ENCODE measurements around the gene R3HDM2.

R3HDM2 gene

GRCh38 chr12:57272337-57273151 is 158.3 kb downstream of the R3HDM2 start:
- DNase-seq (ENCODE audit: low read depth in 1 of 2, low spot score in 1 of 2), result no peak

GRCh38 chr12:57270966-57271470 is 159.8 kb downstream of the R3HDM2 start:
- no peak for DNase-seq (ENCODE audit: low read depth in 1 of 2, low spot score in 1 of 2)

DNA sequence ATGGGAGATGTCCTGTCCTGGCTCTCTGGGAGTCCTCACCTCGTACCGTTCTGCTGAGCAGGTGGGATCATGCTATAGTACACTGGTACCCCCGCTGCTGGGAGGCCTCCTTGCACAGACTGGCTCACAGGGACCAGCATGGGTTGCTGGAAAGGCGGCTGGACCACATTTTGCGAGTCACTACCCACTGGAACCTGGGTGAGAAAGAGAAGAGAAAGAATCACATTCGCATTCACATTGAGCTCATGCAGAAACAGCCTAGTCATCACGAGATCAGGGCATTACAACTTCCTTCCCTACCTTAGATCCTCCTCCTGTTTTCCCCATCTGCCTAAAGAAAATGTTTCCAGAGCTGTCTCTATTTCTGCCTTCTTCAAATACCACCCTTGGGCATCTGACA is 162.6 kb downstream of the R3HDM2 start:
- no peak for DNase-seq (ENCODE audit: low read depth in 1 of 2, low spot score in 1 of 2)

DNA sequence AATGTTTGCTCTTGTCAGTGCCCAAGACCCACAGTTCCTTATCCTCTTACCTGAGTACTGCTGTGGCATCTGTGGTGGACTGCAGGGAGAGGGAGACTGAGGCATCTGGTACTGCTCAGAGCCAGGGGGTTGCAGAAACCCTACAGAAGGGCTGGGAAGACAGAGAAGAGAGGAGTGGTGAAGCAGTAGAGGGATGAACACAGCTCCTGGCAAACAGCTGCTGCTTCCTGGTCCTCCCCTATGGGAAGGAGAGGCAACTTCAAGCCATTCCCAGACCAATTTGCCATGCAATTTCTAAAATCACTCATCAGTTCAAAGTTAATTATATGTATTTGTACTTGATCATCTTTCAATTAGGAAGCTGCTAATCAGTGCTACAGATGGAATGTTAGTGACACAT is 164.2 kb downstream of the R3HDM2 start:
- DNase-seq (ENCODE audit: low read depth in 1 of 2, low spot score in 1 of 2), result no peak

GRCh38 chr12:57263096-57263495 is 167.7 kb downstream of the R3HDM2 start:
- DNase-seq (ENCODE audit: low read depth in 1 of 2, low spot score in 1 of 2), result no peak

DNA sequence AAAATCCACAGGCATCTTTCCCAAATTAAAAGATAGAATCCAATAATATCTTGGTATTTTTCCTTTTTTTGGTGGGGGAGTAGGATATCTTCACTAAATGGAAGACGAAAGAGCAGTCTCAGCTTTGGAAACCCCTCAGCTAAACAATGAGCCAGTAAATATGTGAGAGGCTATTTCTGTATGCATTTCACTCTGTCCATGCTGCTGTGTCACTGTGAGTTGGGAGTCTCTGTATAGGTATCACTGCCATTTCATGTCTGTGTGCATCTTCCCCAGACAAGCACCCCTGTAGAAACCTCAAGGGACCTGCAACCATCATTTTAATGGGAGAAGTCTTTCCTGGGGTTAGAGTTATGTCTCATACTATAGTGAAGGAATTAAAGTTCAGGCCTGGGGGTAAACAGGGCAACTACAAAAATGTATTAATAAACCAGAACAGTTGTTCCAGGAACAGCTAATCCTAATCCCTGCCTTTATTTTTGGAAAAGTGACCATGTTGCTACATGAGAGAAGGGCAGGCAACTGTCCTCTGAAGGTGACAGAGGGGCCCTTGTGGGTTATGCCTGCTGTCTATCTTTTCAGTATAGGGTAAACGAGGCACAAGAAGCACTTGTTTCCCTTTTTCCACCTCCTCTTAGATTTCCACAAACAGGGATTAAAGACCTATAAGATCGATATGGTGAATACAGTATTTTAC is 168.6 kb downstream of the R3HDM2 start:
- DNase-seq (ENCODE audit: low read depth in 1 of 2, low spot score in 1 of 2), result no peak

DNA sequence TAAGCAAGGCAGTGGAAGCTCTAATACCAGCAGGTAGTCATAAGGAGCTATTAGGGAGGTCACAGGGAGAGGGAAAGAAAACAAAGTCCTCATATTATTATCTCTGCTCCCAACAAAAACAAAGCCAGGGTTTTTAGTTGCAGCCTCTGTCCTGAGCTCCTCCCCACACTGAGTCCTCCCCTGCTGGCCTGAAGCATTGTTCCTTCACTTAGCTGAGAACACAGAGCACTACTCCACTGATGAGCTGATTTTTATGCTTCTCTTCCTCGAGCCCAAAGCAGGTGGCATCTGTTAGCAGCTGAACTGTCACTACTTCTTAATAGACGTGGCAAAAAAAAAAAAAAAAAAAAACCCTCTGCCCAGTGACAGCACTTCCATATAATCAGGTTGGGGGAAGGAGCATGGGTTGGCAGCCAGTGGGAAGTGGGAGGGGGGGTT is 169.4 kb downstream of the R3HDM2 start:
- DNase-seq (ENCODE audit: low read depth in 1 of 2, low spot score in 1 of 2), result no peak

DNA sequence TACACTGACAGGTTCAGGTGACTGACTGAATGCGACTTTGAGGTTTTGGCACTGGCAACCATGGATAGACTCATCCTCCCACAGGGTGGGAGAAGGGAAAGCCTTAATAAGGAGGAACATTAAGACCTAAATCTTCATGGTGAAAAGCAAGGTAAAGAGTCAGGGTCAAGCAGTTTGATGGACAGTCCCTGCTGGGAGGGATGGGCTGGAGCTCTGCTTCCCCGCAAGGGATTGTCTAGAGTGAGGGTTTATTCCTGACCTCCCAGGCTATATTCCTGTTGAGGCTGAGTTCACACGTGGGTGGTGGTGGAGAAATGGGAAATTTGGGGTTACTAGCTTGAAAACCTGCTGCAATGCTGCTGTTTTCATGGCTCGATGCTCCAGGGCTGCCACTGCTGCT is 170.5 kb downstream of the R3HDM2 start:
- no peak for DNase-seq (ENCODE audit: low read depth in 1 of 2, low spot score in 1 of 2)

DNA sequence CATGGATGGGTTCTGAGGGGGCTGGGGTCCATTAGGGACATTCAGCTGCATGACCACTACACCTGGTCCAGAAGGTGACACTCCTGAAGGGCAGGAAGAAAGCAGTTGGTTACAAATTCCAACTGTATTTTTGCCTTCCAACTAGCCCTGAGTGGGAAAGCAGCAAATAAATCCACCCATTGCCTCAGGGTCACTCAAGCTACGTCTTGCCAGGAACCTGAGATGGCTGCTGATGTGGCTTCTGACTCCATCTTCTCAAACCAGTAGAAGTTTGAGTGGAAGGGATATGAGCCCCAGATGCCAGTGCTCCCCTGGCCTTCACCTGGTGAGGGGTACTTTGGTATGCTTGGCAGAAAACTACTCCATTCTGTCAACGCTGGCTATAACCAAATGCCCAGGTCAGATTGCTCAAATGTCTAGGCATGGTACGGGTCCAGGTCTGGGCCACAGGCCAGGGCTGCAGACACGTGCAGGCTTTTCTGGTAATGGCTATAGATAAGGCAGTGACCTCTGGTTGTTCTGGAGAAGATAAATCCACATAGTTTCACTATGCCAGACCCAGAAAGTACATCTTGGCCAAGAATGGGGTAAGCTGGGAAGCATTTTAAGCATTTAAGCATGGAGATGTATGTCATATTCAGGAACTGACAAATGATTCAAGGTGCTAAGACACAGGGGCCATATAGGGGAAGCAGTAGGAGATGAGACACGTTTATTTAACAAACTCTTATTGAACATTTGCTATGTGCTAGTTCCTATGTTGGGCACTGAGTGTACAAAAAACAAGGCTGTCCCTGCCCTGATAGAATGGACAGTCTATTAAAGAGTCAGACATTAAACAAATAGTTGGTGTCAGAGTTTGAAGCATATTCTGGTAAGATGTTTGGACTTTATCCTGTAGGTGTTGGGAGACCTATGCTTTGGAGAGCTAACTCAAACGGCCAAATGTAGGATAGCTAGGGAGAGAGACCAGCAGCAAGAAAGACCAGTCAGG is 171.6 kb downstream of the R3HDM2 start:
- DNase-seq (ENCODE audit: low read depth in 1 of 2, low spot score in 1 of 2), result no peak

GRCh38 chr12:57255916-57256315 is 174.9 kb downstream of the R3HDM2 start:
- DNase-seq (ENCODE audit: low read depth in 1 of 2, low spot score in 1 of 2), result no peak

DNA sequence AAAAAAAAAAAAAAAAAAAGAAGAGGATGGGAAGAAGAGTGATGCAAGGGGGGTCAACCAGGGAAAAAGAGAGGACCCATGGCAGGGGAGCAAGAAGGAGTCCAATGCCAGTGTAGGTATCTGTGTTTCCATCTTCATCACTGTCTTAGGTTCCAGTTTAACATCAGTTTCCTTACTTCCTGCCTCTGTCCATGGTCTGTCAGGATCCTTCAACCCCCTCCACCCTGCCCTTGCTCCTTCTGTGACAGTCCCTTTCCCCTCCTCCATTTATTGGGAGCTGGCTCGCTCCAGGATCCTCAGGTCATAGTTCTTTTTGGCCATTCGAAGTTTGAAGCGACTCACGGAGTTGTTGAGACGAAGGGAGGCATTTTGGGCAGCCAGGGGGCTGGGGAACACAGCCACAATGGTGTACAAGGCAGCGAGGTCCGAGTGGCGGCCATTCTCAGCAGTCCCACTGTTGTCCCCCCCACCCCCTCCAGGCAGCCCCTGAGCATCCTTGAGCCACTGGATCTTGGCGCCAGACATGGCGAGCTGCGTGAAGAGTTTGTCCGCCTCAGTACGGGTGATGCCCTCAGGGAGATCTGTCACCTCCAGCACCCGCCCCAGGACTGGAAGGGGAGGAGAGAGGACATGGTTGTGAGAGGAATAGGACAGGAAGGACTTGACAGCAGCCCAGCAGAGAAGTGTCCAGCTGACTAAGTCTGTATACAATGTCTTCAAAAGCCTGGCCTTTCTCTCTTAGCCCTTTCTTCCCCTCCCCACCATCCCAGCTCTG is 176.2 kb downstream of the R3HDM2 start:
- DNase-seq (ENCODE audit: low read depth in 1 of 2, low spot score in 1 of 2), result no peak

DNA sequence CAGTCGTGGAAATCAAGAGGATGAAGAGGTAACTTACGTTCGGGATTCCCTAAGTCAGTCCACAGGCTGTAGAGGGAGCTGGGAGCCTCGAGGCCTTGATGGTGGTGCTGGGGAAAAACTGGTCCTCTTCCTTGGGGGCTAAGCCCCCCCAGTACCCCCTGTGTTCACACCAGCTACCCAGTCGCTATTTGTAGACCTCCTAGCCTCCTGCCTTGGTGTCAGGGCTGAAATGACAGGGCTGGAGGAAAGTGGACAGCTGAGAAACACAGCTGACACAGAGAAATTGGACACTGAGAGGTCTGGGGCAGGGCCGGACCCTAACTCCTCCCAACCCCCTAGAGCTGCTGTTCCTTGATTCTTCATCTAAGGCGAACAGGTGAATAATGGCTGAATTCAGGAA is 179.9 kb downstream of the R3HDM2 start, which contains the start of gene STAC3:
TSS of gene STAC3 (minus strand) at position 232 of the 400 bp plus-strand sequence. CDS start 1,551 bp downstream, outside the sequence.
- DNase-seq (ENCODE audit: low read depth in 1 of 2, low spot score in 1 of 2), result no peak

- DNase-seq (ENCODE audit: low read depth in 1 of 2, low spot score in 1 of 2), result no peak
Observed at GRCh38 chr12:57250541-57250940, 180.3 kb downstream of the R3HDM2 start.

GRCh38 chr12:57248934-57249742 is 181.7 kb downstream of the R3HDM2 start:
- no peak for DNase-seq (ENCODE audit: low read depth in 1 of 2, low spot score in 1 of 2)

GRCh38 chr12:57247041-57247440 is 183.8 kb downstream of the R3HDM2 start:
- no peak for DNase-seq (ENCODE audit: low read depth in 1 of 2, low spot score in 1 of 2)

DNA sequence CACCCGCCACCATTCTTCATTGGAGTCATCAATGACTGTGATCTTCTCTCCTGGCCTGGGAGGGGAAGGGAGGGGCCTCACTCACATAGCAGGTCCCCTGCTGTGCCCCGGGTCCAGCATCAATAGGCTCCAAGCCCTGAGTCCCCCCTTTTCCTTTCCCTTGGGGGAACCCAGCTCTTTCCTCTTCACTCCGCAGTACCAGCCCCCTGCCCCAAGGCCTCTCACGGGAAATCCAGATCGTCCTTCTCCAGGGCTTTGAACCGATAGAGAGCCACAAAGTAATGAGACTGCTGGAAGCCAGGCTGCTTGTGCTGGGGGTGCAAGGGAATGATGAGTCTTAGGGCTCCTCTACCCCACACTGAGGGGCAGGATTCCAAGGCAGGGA is 186.5 kb downstream of the R3HDM2 start:
- no peak for DNase-seq (ENCODE audit: low read depth in 1 of 2, low spot score in 1 of 2)

DNA sequence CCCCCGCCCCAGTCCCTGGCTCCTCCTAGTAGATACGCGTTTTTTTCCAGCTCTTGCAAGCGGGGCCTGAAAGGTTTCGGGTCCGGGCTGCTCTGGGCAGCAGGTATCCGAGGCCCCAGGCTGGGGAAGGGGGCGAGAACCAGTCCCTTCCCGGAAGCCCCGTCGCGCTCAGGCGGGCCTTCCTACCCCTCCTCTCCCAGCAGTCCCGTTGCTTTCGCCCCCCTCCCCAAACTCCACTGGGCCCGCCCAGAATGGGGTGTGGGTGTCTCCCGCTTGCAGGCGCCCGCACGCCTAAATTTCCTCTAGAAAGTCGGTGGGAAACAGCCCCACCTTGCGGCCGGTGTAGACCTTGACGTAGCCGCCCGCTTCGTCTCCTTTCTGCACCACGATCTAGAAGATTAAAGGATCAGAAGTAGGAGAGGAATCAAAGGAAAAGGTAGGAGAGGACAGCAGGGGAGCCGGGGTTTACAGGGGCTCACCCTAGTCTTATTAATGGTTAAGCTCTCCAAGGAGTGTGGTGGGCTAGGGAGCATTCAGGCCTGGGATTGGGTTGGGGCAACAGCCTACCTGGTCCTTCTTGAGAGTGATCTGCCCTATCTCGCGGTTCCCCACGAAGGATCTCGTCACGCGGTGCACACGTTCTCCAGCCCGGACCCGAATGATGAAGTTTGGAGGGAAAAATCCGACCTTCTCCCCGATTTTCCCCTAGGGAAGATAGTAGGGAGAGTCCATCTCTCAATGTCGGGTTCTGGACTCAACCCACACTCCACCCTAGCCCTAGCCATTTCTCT is 187.1 kb downstream of the R3HDM2 start:
- peak; percentile 72 to 73 for DNase-seq (ENCODE audit: low read depth in 1 of 2, low spot score in 1 of 2)

GRCh38 chr12:57242691-57243454 is 188.0 kb downstream of the R3HDM2 start:
- no peak for DNase-seq (ENCODE audit: low read depth in 1 of 2, low spot score in 1 of 2)
